ENCODE measurements around the gene CD82.

- TF ChIP-seq POLR2A (IDR thresholded peaks at IDR 0.05; ENCODE audit: control extremely low read depth in 1 of 2, low read depth in 2 of 2, low read length in 2 of 2) (no peak), POLR2AphosphoS5 (IDR thresholded peaks at IDR 0.05; ENCODE audit: low read depth, low read length) (no peak), CEBPB (IDR thresholded peaks at IDR 0.05; ENCODE audit: low read depth, low read length) (no peak), EP300 (IDR thresholded peaks at IDR 0.05; ENCODE audit: borderline replicate concordance in 1 of 2, low read depth in 2 of 2, low read length in 2 of 2) (no peak), MAFK (IDR thresholded peaks at IDR 0.05; ENCODE audit: low read depth, low read length) (no peak), RAD21 (IDR thresholded peaks at IDR 0.05 in 1 of 2, conservative IDR thresholded peaks at IDR 0.05 in 1 of 2; ENCODE audit: low read depth in 2 of 2, low read length in 2 of 2) (no peak), MAX (IDR thresholded peaks at IDR 0.05) (no peak), JUND (IDR thresholded peaks at IDR 0.05; ENCODE audit: low read length) (no peak), CHD2 (IDR thresholded peaks at IDR 0.05; ENCODE audit: low read length) (no peak), RBBP5 (IDR thresholded peaks at IDR 0.05; ENCODE audit: borderline replicate concordance, low read depth, low read length) (no peak), TBP (IDR thresholded peaks at IDR 0.05; ENCODE audit: low read depth, low read length) (no peak), SUZ12 (IDR thresholded peaks at IDR 0.05; ENCODE audit: low read length) (no peak)
- TF ChIP-seq, protein P1, sequence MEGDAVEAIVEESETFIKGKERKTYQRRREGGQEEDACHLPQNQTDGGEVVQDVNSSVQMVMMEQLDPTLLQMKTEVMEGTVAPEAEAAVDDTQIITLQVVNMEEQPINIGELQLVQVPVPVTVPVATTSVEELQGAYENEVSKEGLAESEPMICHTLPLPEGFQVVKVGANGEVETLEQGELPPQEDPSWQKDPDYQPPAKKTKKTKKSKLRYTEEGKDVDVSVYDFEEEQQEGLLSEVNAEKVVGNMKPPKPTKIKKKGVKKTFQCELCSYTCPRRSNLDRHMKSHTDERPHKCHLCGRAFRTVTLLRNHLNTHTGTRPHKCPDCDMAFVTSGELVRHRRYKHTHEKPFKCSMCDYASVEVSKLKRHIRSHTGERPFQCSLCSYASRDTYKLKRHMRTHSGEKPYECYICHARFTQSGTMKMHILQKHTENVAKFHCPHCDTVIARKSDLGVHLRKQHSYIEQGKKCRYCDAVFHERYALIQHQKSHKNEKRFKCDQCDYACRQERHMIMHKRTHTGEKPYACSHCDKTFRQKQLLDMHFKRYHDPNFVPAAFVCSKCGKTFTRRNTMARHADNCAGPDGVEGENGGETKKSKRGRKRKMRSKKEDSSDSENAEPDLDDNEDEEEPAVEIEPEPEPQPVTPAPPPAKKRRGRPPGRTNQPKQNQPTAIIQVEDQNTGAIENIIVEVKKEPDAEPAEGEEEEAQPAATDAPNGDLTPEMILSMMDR (IDR thresholded peaks at IDR 0.05; ENCODE audit: control extremely low read depth in 1 of 3, insufficient read depth in 1 of 3, low read depth in 1 of 3, low read length in 3 of 3) = no peak
- TF ChIP-seq, protein P2, sequence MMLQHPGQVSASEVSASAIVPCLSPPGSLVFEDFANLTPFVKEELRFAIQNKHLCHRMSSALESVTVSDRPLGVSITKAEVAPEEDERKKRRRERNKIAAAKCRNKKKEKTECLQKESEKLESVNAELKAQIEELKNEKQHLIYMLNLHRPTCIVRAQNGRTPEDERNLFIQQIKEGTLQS (IDR thresholded peaks at IDR 0.05; ENCODE audit: insufficient read depth, low read depth, low read length) = no peak
Observed at GRCh38 chr11:44607319-44607962, 42.0 kb downstream of the CD82 start.
